GM12878 (cell line): Measurements from ENCODE around the gene SMAP1. TPM values are rescaled to one million over a fixed set of nuclear protein-coding genes. Genes with fewer than 3 reads are reported as not detected.
"Not testable (repeated sequence)": the region's sequence is repeated elsewhere in the genome, so short reads cannot be mapped to it uniquely, and the experiment has no call there.

Experiments
- ATAC-seq: fragments of 200-7000 bp; cut with Tn5 transposase; 3 replicates; pipeline ENCODE4 v1.9.1; 2020; ENCODE audit warnings: mild to moderate bottlenecking, moderate library complexity
- BruUV-seq: library from RNA; stranded (reverse); fragments of 400-500 nt; replicated peaks from 2 replicates; lab custom pipeline; 2021; lab: Mats Ljungman, UMichigan
- CTCF ChIA-PET: fragments of 300-600 bp; sonication (Branson Sonifier 250); formaldehyde crosslinking; extraction: SDS; loops from one replicate; lab custom pipeline; 2021; ENCODE audit warnings: inconsistent platforms; lab: Yijun Ruan, JAX
- POLR2A ChIA-PET: fragments of 350-600 bp; formaldehyde crosslinking; extraction: SDS; loops from one replicate; lab custom pipeline; 2021; ENCODE audit warnings: inconsistent platforms; lab: Charles Lee
- RAD21 ChIA-PET: fragments of 300-600 bp; sonication (Branson Sonifier 250); formaldehyde crosslinking; loops from one replicate; lab custom pipeline; 2023; ENCODE audit warnings: antibody characterized with exemption; ENCODE audit not compliant: unreplicated experiment; lab: Charles Lee
- SMC1A ChIA-PET: fragments of 300-600 bp; sonication (Branson Sonifier 250); formaldehyde crosslinking; loops from one replicate; lab custom pipeline; 2023; ENCODE audit not compliant: unreplicated experiment, uncharacterized antibody; lab: Charles Lee
- DNase-seq: peaks from one replicate; pipeline ENCODE4 v3.0.0-alpha.2; 2011; ENCODE audit warnings: low read depth, low spot score
- FAIRE-seq: peaks from 3 replicates; lab custom pipeline; 2011; peaks lifted over from hg19 to GRCh38; lab: Jason Lieb, UNC
- H2AFZ ChIP-seq: 2 replicates; pipeline ENCODE4 v1.6.0; 2011; ENCODE audit warnings: low read depth, low read length, control low read depth; ENCODE audit not compliant: control insufficient read depth
- H3K27ac ChIP-seq: 2 replicates; pipeline ENCODE4 v1.5.1; 2011; ENCODE audit warnings: control low read depth; ENCODE audit not compliant: control insufficient read depth, insufficient read depth
- H3K27me3 ChIP-seq, 2 experiments: replicated peaks in 1 of 2; 2 replicates each; pipeline versions ENCODE4 v1.6.0 to v1.6.1; 2011; ENCODE audit warnings: low read length in 1 of 2; ENCODE audit not compliant: control insufficient read depth in 2 of 2, insufficient read depth in 2 of 2
- H3K36me3 ChIP-seq, 2 experiments: 2 replicates each; pipeline ENCODE4 v1.5.1; 2011; ENCODE audit warnings: low read length in 1 of 2; ENCODE audit not compliant: control insufficient read depth in 2 of 2, insufficient read depth in 2 of 2
- H3K4me1 ChIP-seq: 2 replicates; pipeline ENCODE4 v1.6.1; 2011; ENCODE audit warnings: mild to moderate bottlenecking, low read length, moderate library complexity, mixed read lengths; ENCODE audit not compliant: control insufficient read depth, insufficient read depth
- H3K4me2 ChIP-seq: 2 replicates; pipeline ENCODE4 v1.6.0; 2011; ENCODE audit warnings: control low read depth; ENCODE audit not compliant: control insufficient read depth, insufficient read depth
- H3K4me3 ChIP-seq: fragments of 200-600 bp; sonication (generic); 2 replicates; pipeline ENCODE4 v1.5.1; 2016
- H3K79me2 ChIP-seq: 2 replicates; pipeline ENCODE4 v1.6.0; 2011; ENCODE audit warnings: low read length; ENCODE audit not compliant: control insufficient read depth, insufficient read depth
- H3K9ac ChIP-seq: 2 replicates; pipeline ENCODE4 v1.8.0; 2011; ENCODE audit warnings: low read length, control low read depth, mixed read lengths; ENCODE audit not compliant: control insufficient read depth, insufficient read depth
- H3K9me3 ChIP-seq: replicated peaks from 3 replicates; pipeline ENCODE4 v1.5.1; 2011; ENCODE audit warnings: mild to moderate bottlenecking, low read length; ENCODE audit not compliant: control insufficient read depth, insufficient read depth
- H4K20me1 ChIP-seq: 2 replicates; pipeline ENCODE4 v1.6.0; 2011; ENCODE audit not compliant: control insufficient read depth, insufficient read depth
- IKZF1 ChIP-seq: fragments of 450-650 bp; conservative IDR thresholded peaks from 2 replicates; pipeline ENCODE4 v1.6.1; 2017; ENCODE audit warnings: antibody characterized with exemption, mild to moderate bottlenecking
- KAT2A ChIP-seq: conservative IDR thresholded peaks from 2 replicates; pipeline ENCODE4 v1.6.1; 2011; ENCODE audit warnings: low read depth, low read length; ENCODE audit not compliant: control insufficient read depth
- PAX8 ChIP-seq: fragments of 450-650 bp; IDR thresholded peaks from 2 replicates; pipeline ENCODE4 v1.6.1; 2017; ENCODE audit warnings: mild to moderate bottlenecking, moderate library complexity
- RUNX3 ChIP-seq: IDR thresholded peaks from 2 replicates; pipeline ENCODE4 v1.6.1; 2012; ENCODE audit warnings: low read length, inconsistent platforms
- SP1 ChIP-seq: IDR thresholded peaks from one replicate; pipeline ENCODE4 v1.6.1; 2011; ENCODE audit warnings: low read depth, low read length
- WGBS: methylation state at CpG from one replicate; pipeline ENCODE4 v1.1.6; 2016; ENCODE audit warnings: low lambda C conversion rate; ENCODE audit not compliant: insufficient replicate concordance, insufficient coverage; ENCODE audit errors: missing lambda C conversion rate; 5-methylcytosine and 5-hydroxymethylcytosine counted together
- in situ Hi-C: fragments of 300-500 bp; cut with MboI; formaldehyde crosslinking; loops from 9 replicates; pipeline ENCODE4 v1.14.3; 2018; ENCODE audit warnings: mixed read lengths
- intact Hi-C: fragments of 100-400 bp; cut with micrococcal nuclease; formaldehyde crosslinking; loops from one replicate; pipeline ENCODE4 v1.14.2; 2022; ENCODE audit not compliant: unreplicated experiment
- polyA plus RNA-seq, 11 experiments: library from polyadenylated mRNA; depleted of rRNA in 4 of 11; unstranded in 6 of 11; stranded (reverse) in 5 of 11; fragments of >200 nt; fragmentation: Nextera tagmentation in 4 of 11; fragmentation: Illumina TruSeq in 1 of 11; extraction: Ambion mirVana in 4 of 11; extraction: Trizol in 1 of 11; gene quantifications; 1 replicate in 1 of 11; 2 replicates in 10 of 11; pipeline versions ENCODE4 v1.2.1 to v1.2.3, GENCODE V29; 2011 to 2016; ENCODE audit warnings: inconsistent platforms in 2 of 11, missing spikeins in 2 of 11, low read depth in 1 of 11
- total RNA-seq, 4 experiments: library from RNA; depleted of rRNA in 3 of 4; stranded (reverse); fragments of >200 nt in 3 of 4; fragmentation: Illumina TruSeq in 1 of 4; extraction: Trizol in 1 of 4; gene quantifications; 2 replicates each; pipeline versions ENCODE4 v1.2.1 to v1.2.3, GENCODE V29; 2013 to 2021

The SMAP1 gene
- total and polyA plus RNA-seq, 10 of the 15 experiments (the other 5 are each of a cell fraction or from before 2014, with no cell fraction given), result 13.7 to 33.9 (median 25.3) TPM

DNA sequence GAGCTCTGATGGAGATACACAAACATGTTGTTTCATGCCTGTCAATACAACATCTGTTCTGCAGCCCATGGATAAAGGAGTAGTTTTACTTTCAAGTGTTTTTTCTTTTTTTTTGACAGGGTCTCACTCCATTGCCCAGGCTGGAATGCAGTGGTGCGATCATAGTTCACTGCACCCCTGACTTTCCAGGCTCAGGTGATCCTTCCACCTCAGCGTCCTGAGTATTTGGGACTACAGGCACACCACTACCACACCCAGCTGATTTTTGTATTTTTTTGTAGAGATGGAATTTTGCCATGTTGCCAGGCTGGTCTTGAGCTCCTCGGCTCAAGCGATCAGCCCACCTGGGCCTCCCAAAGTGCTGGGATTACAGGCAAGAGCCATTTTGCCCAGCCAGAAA is 97.0 kb downstream of the SMAP1 start:
- SMC1A ChIA-PET, result interaction anchor here (1.2 kb wide), 1 partner anchor 9 kb away, joined by 3 read pairs; no protein-coding TSS in a partner anchor
- intact Hi-C loops (no loop called here), in situ Hi-C loops (no loop called here)
- ATAC-seq, result no peak
- no peak for FAIRE-seq
- Histone ChIP-seq H3K27ac (no peak overlapping the region), H4K20me1 (no peaks in the 10 kb centered on the region), H3K27me3 (no peaks in the 10 kb centered on the region), H3K4me1 (no peaks in the 10 kb centered on the region), H3K79me2 (no peaks in the 10 kb centered on the region), H3K4me2 (no peak overlapping the region), H3K4me3 (no peak overlapping the region), H3K36me3 (no peaks in the 10 kb centered on the region), H3K9ac (no peak overlapping the region), H3K9me3 (no peaks in the 10 kb centered on the region; the same call in 2 of the 3 replicates), H2AFZ (no peak overlapping the region)
- POLR2A ChIA-PET, result no interaction called here
- DNase-seq, result no peak
- RAD21 ChIA-PET, result no interaction called here
- TF ChIP-seq RUNX3 (no peak), KAT2A (no peak), PAX8 (no peak), IKZF1 (no peak), SP1 (no peak)
- no TSS peak for BruUV-seq
- WGBS, result 87% methylated on average over 4 of the region's 4 CpGs
- CTCF ChIA-PET, result interaction anchor here (1.0 kb wide), 1 partner anchor 93 kb away, joined by 3 read pairs; no protein-coding TSS in a partner anchor

DNA sequence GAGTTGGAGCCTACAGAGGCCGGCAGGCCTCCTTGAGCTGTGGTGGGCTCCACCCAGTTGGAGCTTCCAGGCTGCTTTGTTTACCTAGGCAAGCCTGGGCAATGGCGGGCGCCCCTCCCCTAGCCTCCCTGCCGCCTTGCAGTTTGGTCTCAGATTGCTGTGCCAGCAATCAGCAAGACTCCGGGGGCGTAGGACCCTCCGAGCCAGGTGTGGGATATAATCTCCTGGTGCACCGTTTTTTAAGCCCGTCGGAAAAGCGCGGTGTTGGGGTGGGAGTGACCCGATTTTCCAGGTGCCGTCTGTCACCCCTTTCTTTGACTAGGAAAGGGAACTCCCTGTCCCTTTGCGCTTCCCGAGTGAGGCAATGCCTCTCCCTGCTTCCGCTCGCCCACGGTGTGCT is 103.7 kb downstream of the SMAP1 start:
- intact Hi-C loops, H3K4me1 ChIP-seq, in situ Hi-C loops, POLR2A ChIA-PET, DNase-seq, H3K27ac ChIP-seq, H3K4me2 ChIP-seq, H3K9me3 ChIP-seq, H3K4me3 ChIP-seq, H3K9ac ChIP-seq, FAIRE-seq, H3K79me2 ChIP-seq, ATAC-seq, BruUV-seq, H3K36me3 ChIP-seq, CTCF ChIA-PET, H4K20me1 ChIP-seq, H2AFZ ChIP-seq, SMC1A ChIA-PET, H3K27me3 ChIP-seq, RAD21 ChIA-PET: not testable (repeated sequence)
- WGBS, result 97% methylated on average over 17 of the region's 19 CpGs
